Mesenchymal stem cell (in vitro differentiated cells and primary cell): ENCODE data around the gene HABP2.
A peak's percentile ranks its signal among the peaks of the same experiment; 100 is the strongest.

Experiments
- DNase-seq: peaks from one replicate; pipeline ENCODE4 v3.0.0-alpha.2; 2013
- H2AFZ ChIP-seq: one replicate; pipeline ENCODE4 v1.6.1; 2013; ENCODE audit warnings: low read depth, mild to moderate bottlenecking, control low read depth, inconsistent platforms, low read length, moderate library complexity
- H2AK5ac ChIP-seq: 2 replicates; pipeline ENCODE4 v1.6.1; 2013; ENCODE audit warnings: low read length, moderate library complexity, mild to moderate bottlenecking, inconsistent platforms; ENCODE audit not compliant: severe bottlenecking
- H2BK120ac ChIP-seq: one replicate; pipeline ENCODE4 v1.6.1; 2013; ENCODE audit warnings: low read depth, mild to moderate bottlenecking, inconsistent platforms, low read length, moderate library complexity
- H2BK12ac ChIP-seq, 2 experiments: one replicate each; pipeline ENCODE4 v1.6.1; 2013; ENCODE audit warnings: inconsistent platforms in 2 of 2, low read length in 2 of 2, mild to moderate bottlenecking in 2 of 2, moderate library complexity in 2 of 2, control low read depth in 1 of 2
- H2BK15ac ChIP-seq: one replicate; pipeline ENCODE4 v1.6.1; 2013; ENCODE audit warnings: mild to moderate bottlenecking, low read depth, inconsistent platforms; ENCODE audit not compliant: poor library complexity, severe bottlenecking
- H2BK5ac ChIP-seq: 2 replicates; pipeline ENCODE4 v1.6.1; 2013; ENCODE audit warnings: low read depth, mild to moderate bottlenecking, low read length, control low read depth, inconsistent platforms; ENCODE audit not compliant: poor library complexity, severe bottlenecking
- H3K14ac ChIP-seq, 2 experiments: one replicate each; pipeline ENCODE4 v1.6.1; 2013; ENCODE audit warnings: inconsistent platforms in 2 of 2, low read length in 2 of 2, control low read depth in 1 of 2, mild to moderate bottlenecking in 1 of 2, moderate library complexity in 1 of 2
- H3K18ac ChIP-seq, 2 experiments: one replicate each; pipeline ENCODE4 v1.6.1; 2013; ENCODE audit warnings: inconsistent platforms in 2 of 2, low read length in 2 of 2, control low read depth in 1 of 2, low read depth in 1 of 2, mild to moderate bottlenecking in 1 of 2
- H3K23ac ChIP-seq, 2 experiments: one replicate each; pipeline ENCODE4 v1.6.1; 2013; ENCODE audit warnings: inconsistent platforms in 2 of 2, low read length in 2 of 2, mild to moderate bottlenecking in 2 of 2, moderate library complexity in 2 of 2, control low read depth in 1 of 2
- H3K27ac ChIP-seq: 2 replicates; pipeline ENCODE4 v1.5.1; 2013; ENCODE audit warnings: mild to moderate bottlenecking, moderate library complexity, low read length, control low read depth, inconsistent platforms; ENCODE audit not compliant: poor library complexity, severe bottlenecking
- H3K27me3 ChIP-seq, 2 experiments: 2 replicates each; pipeline versions ENCODE4 v1.6.1 to v1.7.0; 2013; ENCODE audit warnings: low read length in 2 of 2, mild to moderate bottlenecking in 2 of 2, moderate library complexity in 2 of 2, control low read depth in 1 of 2, inconsistent platforms in 1 of 2; ENCODE audit not compliant: control insufficient read depth in 1 of 2, insufficient read depth in 1 of 2
- H3K36me3 ChIP-seq, 2 experiments: 2 replicates each; pipeline versions ENCODE4 v1.6.1 to v1.7.0; 2013; ENCODE audit warnings: low read length in 2 of 2, control low read depth in 1 of 2, inconsistent platforms in 1 of 2, low read depth in 1 of 2, mild to moderate bottlenecking in 1 of 2; ENCODE audit not compliant: insufficient read depth in 2 of 2, control insufficient read depth in 1 of 2
- H3K4ac ChIP-seq, 2 experiments: one replicate each; pipeline ENCODE4 v1.6.1; 2013; ENCODE audit warnings: inconsistent platforms in 2 of 2, low read length in 2 of 2, mild to moderate bottlenecking in 2 of 2, moderate library complexity in 2 of 2, control low read depth in 1 of 2, low read depth in 1 of 2
- H3K4me1 ChIP-seq: 2 replicates; pipeline ENCODE4 v1.6.1; 2013; ENCODE audit warnings: low read depth, low read length, control low read depth; ENCODE audit not compliant: control insufficient read depth, insufficient read depth
- H3K4me2 ChIP-seq: 2 replicates; pipeline ENCODE4 v1.6.1; 2013; ENCODE audit warnings: low read length, mild to moderate bottlenecking, inconsistent platforms; ENCODE audit not compliant: poor library complexity, severe bottlenecking
- H3K4me3 ChIP-seq, 2 experiments: 2 replicates each; pipeline versions ENCODE4 v1.5.1 to v1.7.0; 2013; ENCODE audit warnings: low read length in 2 of 2, mild to moderate bottlenecking in 2 of 2, control low read depth in 1 of 2, low read depth in 1 of 2; ENCODE audit not compliant: insufficient read depth in 1 of 2
- H3K79me1 ChIP-seq: replicated peaks from 2 replicates; pipeline ENCODE4 v1.6.1; 2013; ENCODE audit warnings: mild to moderate bottlenecking, control low read depth, low read length, inconsistent platforms; ENCODE audit not compliant: poor library complexity, severe bottlenecking
- H3K9ac ChIP-seq: 2 replicates; pipeline ENCODE4 v1.7.0; 2013; ENCODE audit warnings: mild to moderate bottlenecking, low read length, moderate library complexity
- H3K9me3 ChIP-seq: 2 replicates; pipeline ENCODE4 v1.7.0; 2013; ENCODE audit warnings: mild to moderate bottlenecking, low read length; ENCODE audit not compliant: control insufficient read depth
- H4K8ac ChIP-seq: one replicate; pipeline ENCODE4 v1.6.1; 2013; ENCODE audit warnings: inconsistent platforms, mild to moderate bottlenecking, low read length, moderate library complexity
- H4K91ac ChIP-seq: one replicate; pipeline ENCODE4 v1.6.1; 2013; ENCODE audit warnings: mild to moderate bottlenecking, low read length, inconsistent platforms
- WGBS: methylation state at CpG from one replicate; pipeline ENCODE4 v1.1.7; 2013; ENCODE audit warnings: mixed read lengths; 5-methylcytosine and 5-hydroxymethylcytosine counted together

The HABP2 gene

DNA sequence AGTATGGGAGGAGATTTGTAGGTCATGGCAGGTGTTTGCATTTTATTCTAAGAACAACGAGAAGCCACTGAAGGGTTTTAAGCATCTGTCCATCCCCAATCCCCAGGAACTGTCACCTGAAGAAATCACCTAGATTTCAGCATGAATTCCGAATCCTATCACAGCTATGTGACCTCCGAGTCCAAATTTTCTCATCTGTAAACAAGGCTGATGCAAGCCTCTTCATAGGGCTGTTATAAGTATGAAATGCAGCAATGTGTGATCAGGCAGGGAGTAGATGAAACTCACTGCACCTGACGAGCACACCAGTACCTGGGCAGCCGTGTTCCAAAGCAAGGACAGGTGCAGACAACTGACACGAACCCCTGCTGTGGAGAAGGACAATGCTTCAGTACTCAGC, 14.0 kb downstream of the HABP2 start:
- Histone ChIP-seq H3K23ac (no peak overlapping the region), H2BK15ac (no peak overlapping the region), H3K27ac (no peak overlapping the region), H3K4me3 (no peak overlapping the region), H3K4me1 (no peaks in the 10 kb centered on the region), H3K9ac (no peak overlapping the region), H3K79me1 (no peaks in the 10 kb centered on the region), H3K14ac (no peak overlapping the region), H4K91ac (no peak overlapping the region), H3K4ac (no peak overlapping the region), H4K8ac (no peak overlapping the region), H2BK12ac (no peak overlapping the region), H3K9me3 (peaks cover 8% of the 10 kb centered on the region), H3K27me3 (peaks cover 11 to 35% of the 10 kb centered on the region in 2 experiments), H3K18ac (no peak overlapping the region), H2BK120ac (no peak overlapping the region), H2AK5ac (no peak overlapping the region), H3K4me2 (no peak overlapping the region), H3K36me3 (no peaks in the 10 kb centered on the region), H2BK5ac (no peak overlapping the region), H2AFZ (no peak overlapping the region)
- WGBS, result 61% methylated on average over 3 of the region's 6 CpGs
- no peak for DNase-seq

- peak overlapping the region in 1 of 2 experiments; percentile 4 for H3K4me3 ChIP-seq
- no peaks in the 10 kb centered on the region for H3K79me1 ChIP-seq
- no peak for DNase-seq
These were observed 16.7 kb downstream of the HABP2 start for GRCh38 chr10:113569576-113569975.

GRCh38 chr10:113572520-113573290, 19.9 kb downstream of the HABP2 start:
- H2BK15ac ChIP-seq, result no peak overlapping the region
- H4K91ac ChIP-seq, result no peak overlapping the region
- H2BK5ac ChIP-seq, result no peak overlapping the region
- DNase-seq, result no peak
- peaks cover 15 to 63% of the 10 kb centered on the region in 2 experiments for H3K27me3 ChIP-seq
- H3K4ac ChIP-seq, result no peak overlapping the region
- no peaks in the 10 kb centered on the region for H3K36me3 ChIP-seq
- no peak overlapping the region for H2AFZ ChIP-seq
- no peak overlapping the region for H3K18ac ChIP-seq
- H2AK5ac ChIP-seq, result no peak overlapping the region
- no peak overlapping the region for H2BK12ac ChIP-seq
- H3K27ac ChIP-seq, result no peak overlapping the region
- no peak overlapping the region for H3K4me3 ChIP-seq
- H2BK120ac ChIP-seq, result no peak overlapping the region
- H3K4me1 ChIP-seq, result no peaks in the 10 kb centered on the region
- peaks cover 10% of the 10 kb centered on the region for H3K9me3 ChIP-seq
- H3K79me1 ChIP-seq, result no peaks in the 10 kb centered on the region
- H4K8ac ChIP-seq, result no peak overlapping the region
- WGBS, result 40% methylated on average over 10 of the region's 11 CpGs
- H3K23ac ChIP-seq, result no peak overlapping the region
- H3K14ac ChIP-seq, result no peak overlapping the region
- no peak overlapping the region for H3K4me2 ChIP-seq
- no peak overlapping the region for H3K9ac ChIP-seq

More at GRCh38 chr10:113569576-113569975, 16.7 kb downstream of the HABP2 start:
- Histone ChIP-seq H2BK120ac (no peak overlapping the region), H3K4me2 (no peak overlapping the region), H4K91ac (no peak overlapping the region), H3K27me3 (peaks cover 11 to 53% of the 10 kb centered on the region in 2 experiments), H3K23ac (no peak overlapping the region), H2AFZ (no peak overlapping the region), H2AK5ac (no peak overlapping the region), H3K27ac (no peak overlapping the region), H3K14ac (peak overlapping the region in 1 of 2 experiments; percentile 7), H3K18ac (no peak overlapping the region), H3K4me1 (no peaks in the 10 kb centered on the region), H3K36me3 (no peaks in the 10 kb centered on the region), H3K9ac (no peak overlapping the region), H2BK15ac (no peak overlapping the region), H3K9me3 (peaks cover 10% of the 10 kb centered on the region), H2BK5ac (no peak overlapping the region), H4K8ac (no peak overlapping the region), H3K4ac (no peak overlapping the region), H2BK12ac (no peak overlapping the region)
- WGBS, result 67% methylated on average over 8 of the region's 8 CpGs

DNA sequence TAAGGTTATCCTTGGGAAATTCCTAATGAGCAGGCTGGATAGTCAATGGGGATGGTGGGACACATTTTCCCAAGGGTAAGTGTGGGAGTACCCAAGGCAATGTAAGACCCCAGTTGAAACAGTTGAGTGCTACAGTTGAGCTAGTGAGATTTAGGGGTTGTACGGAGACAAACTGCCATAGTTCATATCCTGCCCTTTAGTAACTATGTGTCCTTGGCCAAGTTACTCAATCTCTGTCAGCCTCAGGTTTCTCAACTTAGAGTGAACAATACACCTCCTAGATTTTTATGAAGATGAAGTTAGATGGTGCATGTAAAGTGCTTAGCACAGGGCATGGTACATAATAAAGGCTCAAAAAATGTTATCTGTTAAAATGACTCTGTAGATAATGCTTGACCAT, 20.5 kb downstream of the HABP2 start:
- no peak overlapping the region for H3K14ac ChIP-seq
- peaks cover 10% of the 10 kb centered on the region for H3K9me3 ChIP-seq
- H3K23ac ChIP-seq, result no peak overlapping the region
- no peak overlapping the region for H3K9ac ChIP-seq
- no peak overlapping the region for H2BK5ac ChIP-seq
- no peak overlapping the region for H2AK5ac ChIP-seq
- H4K8ac ChIP-seq, result no peak overlapping the region
- WGBS, result no CpG with 5 or more reads among the region's 1 CpG
- no peaks in the 10 kb centered on the region for H3K4me1 ChIP-seq
- H3K27me3 ChIP-seq, result peaks cover 15 to 62% of the 10 kb centered on the region in 2 experiments
- H3K79me1 ChIP-seq, result no peaks in the 10 kb centered on the region
- H3K36me3 ChIP-seq, result no peaks in the 10 kb centered on the region
- H2AFZ ChIP-seq, result no peak overlapping the region
- H3K4ac ChIP-seq, result no peak overlapping the region
- H2BK12ac ChIP-seq, result no peak overlapping the region
- no peak overlapping the region for H3K4me2 ChIP-seq
- no peak overlapping the region for H3K4me3 ChIP-seq
- no peak for DNase-seq
- no peak overlapping the region for H2BK120ac ChIP-seq
- no peak overlapping the region for H4K91ac ChIP-seq
- no peak overlapping the region for H3K27ac ChIP-seq
- H3K18ac ChIP-seq, result no peak overlapping the region
- H2BK15ac ChIP-seq, result no peak overlapping the region
